ENCODE data around the gene HMGN3.

DNA sequence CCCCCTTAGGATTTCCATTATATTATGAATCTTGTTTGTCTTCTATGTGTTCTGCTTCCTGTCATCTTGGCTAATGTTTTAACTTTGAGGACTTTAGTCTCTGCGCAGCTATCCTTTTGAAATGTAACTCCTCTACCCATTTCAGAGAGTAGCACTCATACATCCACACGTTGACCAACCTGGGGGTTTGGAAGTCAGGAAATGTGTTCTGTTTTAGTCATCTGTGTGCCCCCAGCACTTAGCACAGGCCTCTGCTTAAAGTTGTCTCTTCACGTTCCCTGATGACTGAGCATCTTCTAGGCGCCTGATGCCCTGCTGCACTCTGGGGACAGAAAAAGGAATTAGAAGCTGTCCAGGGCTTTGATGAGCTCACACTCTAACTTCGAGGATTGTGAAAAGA, 47.9 kb downstream of the HMGN3 start:
- TF ChIP-seq CTCF (IDR thresholded peaks at IDR 0.05; ENCODE audit: insufficient read depth, low read length, poor library complexity, severe bottlenecking), result peak; percentile 17
- TF ChIP-seq EZH2phosphoT487 (conservative IDR thresholded peaks at IDR 0.05; ENCODE audit: low read length), result no peak
